ENCODE results near the gene RTP3.
A peak's percentile ranks its signal among the peaks of the same experiment; 100 is the strongest.
"Not testable (repeated sequence)": the region's sequence is repeated elsewhere in the genome, so short reads cannot be mapped to it uniquely, and the experiment has no call there.

The RTP3 gene

GRCh38 chr3:46491089-46492070 is 6.4 kb upstream of the RTP3 start:
- no peak for DNase-seq

GRCh38 chr3:46492890-46493547 is 4.8 kb upstream of the RTP3 start:
- DNase-seq, result no peak

- DNase-seq, result not testable (repeated sequence)
Observed at GRCh38 chr3:46494491-46494890, 3.3 kb upstream of the RTP3 start.

GRCh38 chr3:46495901-46496456 is 1.8 kb upstream of the RTP3 start:
- peak; percentile 9 for DNase-seq

- DNase-seq, result no peak
Observed at GRCh38 chr3:46496746-46497555, 825 bp upstream of the RTP3 start.

GRCh38 chr3:46498916-46499519 is 1.2 kb downstream of the RTP3 start:
- no peak for DNase-seq

- DNase-seq, result no peak
Observed at GRCh38 chr3:46500656-46501635, 3.2 kb downstream of the RTP3 start.

- DNase-seq, result no peak
Observed at GRCh38 chr3:46501702-46502101, 3.9 kb downstream of the RTP3 start.

- no peak for DNase-seq
Observed at GRCh38 chr3:46503200-46503874, 5.6 kb downstream of the RTP3 start.

GRCh38 chr3:46504789-46505188 is 7.0 kb downstream of the RTP3 start:
- DNase-seq, result no peak

GRCh38 chr3:46505953-46506352 is 8.2 kb downstream of the RTP3 start:
- DNase-seq, result no peak

GRCh38 chr3:46506526-46506925 is 8.8 kb downstream of the RTP3 start:
- DNase-seq, result no peak

GRCh38 chr3:46508850-46509591 is 11.2 kb downstream of the RTP3 start:
- no peak for DNase-seq

GRCh38 chr3:46509661-46510187 is 11.9 kb downstream of the RTP3 start:
- no peak for DNase-seq

GRCh38 chr3:46512191-46512749 is 14.5 kb downstream of the RTP3 start:
- no peak for DNase-seq

GRCh38 chr3:46516521-46516920 is 18.7 kb downstream of the RTP3 start:
- no peak for DNase-seq

- no peak for DNase-seq
Observed at GRCh38 chr3:46517016-46517783, 19.4 kb downstream of the RTP3 start.

- no peak for DNase-seq
Observed at GRCh38 chr3:46517784-46518181, 20.0 kb downstream of the RTP3 start.
